ENCODE measurements around the gene TRAPPC2. TPM values are rescaled to one million over a fixed set of nuclear protein-coding genes. Genes with fewer than 3 reads are reported as not detected.
"Not testable (repeated sequence)": the region's sequence is repeated elsewhere in the genome, so short reads cannot be mapped to it uniquely, and the experiment has no call there.

Gene TRAPPC2
- total and polyA plus RNA-seq, 12 donors = 4.3 to 20.5 (median 11.0) TPM

GRCh38 chrX:13741695-13742094 is 7.3 kb upstream of the TRAPPC2 start:
- Histone ChIP-seq H3K27me3 (no peaks in the 10 kb centered on the region), H3K4me1 (replicated peaks in 1 of 2) (no peaks in the 10 kb centered on the region), H3K9me3 (replicated peaks in 1 of 3) (no peaks in the 10 kb centered on the region), H3K36me3 (replicated peaks in 1 of 2) (peaks cover 0 to 8% of the 10 kb centered on the region in 2 donors), H3K4me3 (no peak overlapping the region), H3K27ac (no peak overlapping the region)
- TF ChIP-seq POLR2A (IDR thresholded peaks at IDR 0.05) (no peak), CTCF (IDR thresholded peaks at IDR 0.05) (no peak)
- intact Hi-C loops (cut with DNase I) = no loop called here
- DNase-seq = no peak
- WGBS, 4 donors = 66 to 93% (median 83%) methylated on average over 6 of the region's 6 CpGs

GRCh38 chrX:13733506-13733905 is 914 bp downstream of the TRAPPC2 start:
- TF ChIP-seq POLR2A (IDR thresholded peaks at IDR 0.05) (no peak), CTCF (IDR thresholded peaks at IDR 0.05) (no peak)
- no peaks in the 10 kb centered on the region for H3K36me3 ChIP-seq (replicated peaks in 1 of 2)
- intact Hi-C loops (cut with DNase I) = no loop called here
- no peak for DNase-seq
- H3K4me3 ChIP-seq = peak overlapping the region in 3 of 4 donors; percentile 49 to 77 (median 75)
- H3K4me1 ChIP-seq (replicated peaks in 1 of 2) = peaks cover 5 to 18% of the 10 kb centered on the region in 2 donors
- WGBS, 4 donors = 14 to 49% (median 36%) methylated on average over 4 of the region's 4 CpGs
- no peaks in the 10 kb centered on the region for H3K27me3 ChIP-seq
- peak overlapping the region in 1 of 5 donors; percentile 83 for H3K27ac ChIP-seq
- no peaks in the 10 kb centered on the region for H3K9me3 ChIP-seq (replicated peaks in 1 of 3)

- no peak for TF ChIP-seq CTCF (IDR thresholded peaks at IDR 0.05)
- no peak for TF ChIP-seq POLR2A (IDR thresholded peaks at IDR 0.05)
- intact Hi-C loops (cut with DNase I) = no loop called here
- no peak for DNase-seq
- Histone ChIP-seq H3K27me3 (no peaks in the 10 kb centered on the region), H3K9me3 (replicated peaks in 1 of 3) (no peaks in the 10 kb centered on the region), H3K4me1 (replicated peaks in 1 of 2) (peaks cover 5 to 18% of the 10 kb centered on the region in 2 donors), H3K4me3 (no peak overlapping the region), H3K36me3 (replicated peaks in 1 of 2) (no peaks in the 10 kb centered on the region), H3K27ac (no peak overlapping the region)
- WGBS, 4 donors = 57 to 87% (median 81%) methylated on average over 4 to 7 of the region's 7 CpGs
Measured at GRCh38 chrX:13732246-13733067, 2.0 kb downstream of the TRAPPC2 start.

GRCh38 chrX:13730523-13730922 is 3.9 kb downstream of the TRAPPC2 start:
- H3K4me1 ChIP-seq (replicated peaks in 1 of 2); H3K9me3 ChIP-seq (replicated peaks in 1 of 3); H3K27ac ChIP-seq; intact Hi-C loops (cut with DNase I); DNase-seq; H3K27me3 ChIP-seq; H3K36me3 ChIP-seq (replicated peaks in 1 of 2); H3K4me3 ChIP-seq: not testable (repeated sequence)
- 100% methylated on average over 1 of the region's 1 CpG for WGBS, 4 donors

- H3K4me1 ChIP-seq (replicated peaks in 1 of 2); H3K36me3 ChIP-seq (replicated peaks in 1 of 2); DNase-seq; H3K9me3 ChIP-seq (replicated peaks in 1 of 3); intact Hi-C loops (cut with DNase I); H3K27me3 ChIP-seq; H3K4me3 ChIP-seq; H3K27ac ChIP-seq: not testable (repeated sequence)
- 90 to 95% (median 94%) methylated on average over 2 of the region's 2 CpGs for whole genome bisulfite sequencing, 4 donors
Measured at GRCh38 chrX:13726583-13726982, 7.8 kb downstream of the TRAPPC2 start.

- H3K4me3 ChIP-seq; H3K9me3 ChIP-seq (replicated peaks in 1 of 3); H3K27ac ChIP-seq; H3K27me3 ChIP-seq; H3K4me1 ChIP-seq (replicated peaks in 1 of 2); intact Hi-C loops (cut with DNase I); DNase-seq; H3K36me3 ChIP-seq (replicated peaks in 1 of 2): not testable (repeated sequence)
- WGBS, 4 donors = 89 to 90% methylated on average over 9 of the region's 9 CpGs; no CpG with 5 or more reads in 2 of the 4 donors
Measured at GRCh38 chrX:13724878-13725277, 9.5 kb downstream of the TRAPPC2 start.

All from adrenal gland (tissue), 12 donors.